H1 (cell line): Measurements from ENCODE around the gene HSD17B4.
"Not testable (repeated sequence)": the region's sequence is repeated elsewhere in the genome, so short reads cannot be mapped to it uniquely, and the experiment has no call there.

Experiments used
- BCL11A ChIP-seq, 2 experiments: IDR thresholded peaks; one replicate each; pipeline ENCODE4 v1.6.1; 2011; ENCODE audit warnings: low read depth in 2 of 2, low read length in 2 of 2, mild to moderate bottlenecking in 2 of 2
- CEBPB ChIP-seq: IDR thresholded peaks from 2 replicates; pipeline ENCODE4 v1.6.1; 2012; ENCODE audit warnings: low read depth, low read length
- CREB1 ChIP-seq: IDR thresholded peaks from 2 replicates; pipeline ENCODE4 v1.6.1; 2012; ENCODE audit warnings: inconsistent platforms
- EGR1 ChIP-seq: IDR thresholded peaks from 2 replicates; pipeline ENCODE4 v1.6.1; 2011; ENCODE audit warnings: low read depth, low read length, borderline replicate concordance
- EP300 ChIP-seq, 2 experiments: IDR thresholded peaks; 1 replicate in 1 of 2; 2 replicates in 1 of 2; pipeline ENCODE4 v1.6.1; 2011 to 2012; ENCODE audit warnings: low read depth in 2 of 2, low read length in 2 of 2, mild to moderate bottlenecking in 2 of 2, borderline replicate concordance in 1 of 2, inconsistent platforms in 1 of 2, moderate library complexity in 1 of 2
- EZH2 ChIP-seq: fragments of 200-600 bp; sonication (generic); IDR thresholded peaks from 2 replicates; pipeline ENCODE4 v1.7.1; 2012; ENCODE audit warnings: low read depth, mild to moderate bottlenecking, moderate library complexity, low read length, inconsistent platforms; ENCODE audit not compliant: severe bottlenecking
- FOSL1 ChIP-seq: IDR thresholded peaks from 2 replicates; pipeline ENCODE4 v1.6.1; 2011; ENCODE audit warnings: mild to moderate bottlenecking, low read depth, low read length, moderate library complexity; ENCODE audit not compliant: insufficient read depth
- JUND ChIP-seq: IDR thresholded peaks from 2 replicates; pipeline ENCODE4 v1.6.1; 2011; ENCODE audit warnings: mild to moderate bottlenecking, improper control_type of control experiment, low read length
- POLR2A ChIP-seq, 2 experiments: IDR thresholded peaks; 1 replicate in 1 of 2; 2 replicates in 1 of 2; pipeline ENCODE4 v1.6.1; 2011; ENCODE audit warnings: low read depth in 2 of 2, low read length in 2 of 2, mild to moderate bottlenecking in 2 of 2; ENCODE audit errors: control extremely low read depth in 1 of 2
- POLR2AphosphoS5 ChIP-seq: IDR thresholded peaks from 2 replicates; pipeline ENCODE4 v1.6.1; 2011; ENCODE audit warnings: low read depth, low read length
- RNF2 ChIP-seq: fragments of 200-900, 300-1000 bp; sonication (generic); IDR thresholded peaks from 2 replicates; pipeline ENCODE4 v1.7.1; 2016; ENCODE audit warnings: borderline replicate concordance, low read depth, mild to moderate bottlenecking, antibody characterized with exemption, low read length; ENCODE audit not compliant: poor library complexity, severe bottlenecking; ENCODE audit errors: missing control alignments
- SIN3A ChIP-seq, 2 experiments: IDR thresholded peaks in 1 of 2; conservative IDR thresholded peaks in 1 of 2; 2 replicates each; pipeline ENCODE4 v1.6.1; 2011 to 2012; ENCODE audit warnings: low read length in 2 of 2, improper control_type of control experiment in 1 of 2, low read depth in 1 of 2, mild to moderate bottlenecking in 1 of 2
- TF ChIP-seq, protein P1 (sequence below), 3 experiments: IDR thresholded peaks; 1 replicate in 2 of 3; 2 replicates in 1 of 3; pipeline versions ENCODE4 v1.5.1 to v1.6.1; 2011; ENCODE audit warnings: low read length in 3 of 3, mild to moderate bottlenecking in 3 of 3, inconsistent platforms in 2 of 3, low read depth in 1 of 3, moderate library complexity in 1 of 3; ENCODE audit not compliant: insufficient read depth in 1 of 3; ENCODE audit errors: control extremely low read depth in 1 of 3
- TF ChIP-seq, protein P2 (sequence below): IDR thresholded peaks from 2 replicates; pipeline ENCODE4 v1.6.1; 2011; ENCODE audit warnings: low read length, improper control_type of control experiment

DNA sequence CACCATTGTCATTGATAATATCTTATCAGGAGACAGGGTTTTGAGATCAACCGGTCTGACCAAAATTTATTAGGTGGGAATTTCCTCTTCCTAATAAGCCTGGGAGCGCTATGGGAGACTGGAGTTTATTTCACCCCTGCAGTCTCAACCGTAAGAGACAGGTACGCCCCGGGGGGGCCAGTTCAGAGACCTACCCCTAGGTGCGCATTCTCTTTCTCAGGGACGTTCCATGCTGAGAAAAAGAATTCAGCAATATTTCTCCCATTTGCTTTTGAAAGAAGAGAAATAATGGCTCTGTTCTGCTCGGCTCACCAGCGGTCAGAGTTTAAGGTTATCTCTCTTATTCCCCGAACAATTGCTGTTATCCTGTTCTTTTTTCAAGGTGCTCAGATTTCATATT is 28.3 kb downstream of the HSD17B4 start:
- TF ChIP-seq, protein P1, sequence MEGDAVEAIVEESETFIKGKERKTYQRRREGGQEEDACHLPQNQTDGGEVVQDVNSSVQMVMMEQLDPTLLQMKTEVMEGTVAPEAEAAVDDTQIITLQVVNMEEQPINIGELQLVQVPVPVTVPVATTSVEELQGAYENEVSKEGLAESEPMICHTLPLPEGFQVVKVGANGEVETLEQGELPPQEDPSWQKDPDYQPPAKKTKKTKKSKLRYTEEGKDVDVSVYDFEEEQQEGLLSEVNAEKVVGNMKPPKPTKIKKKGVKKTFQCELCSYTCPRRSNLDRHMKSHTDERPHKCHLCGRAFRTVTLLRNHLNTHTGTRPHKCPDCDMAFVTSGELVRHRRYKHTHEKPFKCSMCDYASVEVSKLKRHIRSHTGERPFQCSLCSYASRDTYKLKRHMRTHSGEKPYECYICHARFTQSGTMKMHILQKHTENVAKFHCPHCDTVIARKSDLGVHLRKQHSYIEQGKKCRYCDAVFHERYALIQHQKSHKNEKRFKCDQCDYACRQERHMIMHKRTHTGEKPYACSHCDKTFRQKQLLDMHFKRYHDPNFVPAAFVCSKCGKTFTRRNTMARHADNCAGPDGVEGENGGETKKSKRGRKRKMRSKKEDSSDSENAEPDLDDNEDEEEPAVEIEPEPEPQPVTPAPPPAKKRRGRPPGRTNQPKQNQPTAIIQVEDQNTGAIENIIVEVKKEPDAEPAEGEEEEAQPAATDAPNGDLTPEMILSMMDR (IDR thresholded peaks at IDR 0.05; ENCODE audit: control extremely low read depth in 1 of 3, insufficient read depth in 1 of 3, low read depth in 1 of 3, low read length in 3 of 3) = not testable (repeated sequence)
- not testable (repeated sequence) for TF ChIP-seq EP300 (IDR thresholded peaks at IDR 0.05; ENCODE audit: borderline replicate concordance in 1 of 2, low read depth in 2 of 2, low read length in 2 of 2); JUND; POLR2AphosphoS5; EZH2; SIN3A (conservative IDR thresholded peaks at IDR 0.05 in 1 of 2, IDR thresholded peaks at IDR 0.05 in 1 of 2; ENCODE audit: low read depth in 1 of 2, low read length in 2 of 2); RNF2; BCL11A (IDR thresholded peaks at IDR 0.05; ENCODE audit: low read depth in 2 of 2, low read length in 2 of 2); EGR1; POLR2A (IDR thresholded peaks at IDR 0.05; ENCODE audit: control extremely low read depth in 1 of 2, low read depth in 2 of 2, low read length in 2 of 2); FOSL1; CEBPB; CREB1
- TF ChIP-seq, protein P2, sequence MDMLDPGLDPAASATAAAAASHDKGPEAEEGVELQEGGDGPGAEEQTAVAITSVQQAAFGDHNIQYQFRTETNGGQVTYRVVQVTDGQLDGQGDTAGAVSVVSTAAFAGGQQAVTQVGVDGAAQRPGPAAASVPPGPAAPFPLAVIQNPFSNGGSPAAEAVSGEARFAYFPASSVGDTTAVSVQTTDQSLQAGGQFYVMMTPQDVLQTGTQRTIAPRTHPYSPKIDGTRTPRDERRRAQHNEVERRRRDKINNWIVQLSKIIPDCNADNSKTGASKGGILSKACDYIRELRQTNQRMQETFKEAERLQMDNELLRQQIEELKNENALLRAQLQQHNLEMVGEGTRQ = not testable (repeated sequence)
